Adipocyte (in vitro differentiated cells): ENCODE data around the gene RCBTB2.

Source experiments
- DNase-seq: peaks from one replicate; pipeline ENCODE4 v3.0.0-alpha.2; 2015; ENCODE audit warnings: low read depth
- H3K27me3 ChIP-seq: replicated peaks from 2 replicates; pipeline ENCODE4 v1.7.0; 2013; ENCODE audit warnings: mild to moderate bottlenecking, low read length, moderate library complexity; ENCODE audit not compliant: control insufficient read depth, insufficient read depth
- H3K36me3 ChIP-seq: 2 replicates; pipeline ENCODE4 v1.7.0; 2013; ENCODE audit warnings: low read length, mild to moderate bottlenecking, moderate library complexity; ENCODE audit not compliant: control insufficient read depth, insufficient read depth, severe bottlenecking
- H3K4me1 ChIP-seq: 2 replicates; pipeline ENCODE4 v1.7.0; 2013; ENCODE audit warnings: mild to moderate bottlenecking, low read length, moderate library complexity; ENCODE audit not compliant: control insufficient read depth, insufficient read depth
- H3K4me3 ChIP-seq: 2 replicates; pipeline ENCODE4 v1.7.0; 2013; ENCODE audit warnings: mild to moderate bottlenecking, low read length, moderate library complexity
- H3K9ac ChIP-seq: 2 replicates; pipeline ENCODE4 v1.7.0; 2013; ENCODE audit warnings: mild to moderate bottlenecking, low read length, moderate library complexity
- H3K9me3 ChIP-seq: 2 replicates; pipeline ENCODE4 v1.7.0; 2013; ENCODE audit warnings: mild to moderate bottlenecking, low read length, moderate library complexity; ENCODE audit not compliant: control insufficient read depth

Gene RCBTB2

DNA sequence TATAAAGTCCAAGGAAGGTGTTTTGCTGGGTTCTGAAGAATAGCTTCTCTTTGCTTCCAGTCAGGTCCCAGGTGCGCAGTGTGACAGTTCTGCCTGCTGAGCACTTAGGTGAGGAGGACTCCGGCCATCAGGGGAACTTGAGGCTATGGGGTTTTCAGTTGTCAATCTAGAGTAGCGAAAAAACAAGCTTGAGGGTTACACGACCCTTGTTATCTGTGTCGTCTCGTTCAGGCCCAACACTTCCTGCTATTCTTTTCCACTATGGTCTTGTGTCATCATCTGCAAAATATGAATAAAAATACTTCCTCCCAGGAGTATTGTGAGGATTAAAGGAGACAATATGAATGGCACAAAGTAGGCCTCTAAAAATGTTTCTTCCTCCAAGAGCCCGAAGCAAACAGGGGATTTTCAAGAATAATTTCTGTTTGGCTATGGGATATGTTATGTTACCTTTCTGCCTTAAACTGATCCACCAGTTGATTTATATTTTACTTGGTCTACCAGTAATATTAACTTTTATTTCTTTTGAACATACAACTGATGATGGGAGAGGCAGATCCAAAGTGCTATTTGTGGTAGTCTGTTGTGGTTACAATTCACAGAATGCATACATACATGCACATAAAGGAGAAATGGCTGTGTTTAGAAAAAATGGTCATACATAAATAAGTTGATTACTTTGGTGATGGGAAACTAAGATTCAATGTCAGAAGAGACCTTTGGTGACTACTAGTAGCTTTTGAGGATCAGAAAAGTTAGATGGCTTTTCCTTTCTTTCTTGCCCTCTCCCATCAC is 40.5 kb upstream of the RCBTB2 start:
- DNase-seq: no peak
- Histone ChIP-seq H3K9me3 (no peaks in the 10 kb centered on the region), H3K4me3 (no peak overlapping the region), H3K36me3 (no peaks in the 10 kb centered on the region), H3K4me1 (peaks cover 20% of the 10 kb centered on the region), H3K9ac (no peak overlapping the region), H3K27me3 (no peaks in the 10 kb centered on the region)

DNA sequence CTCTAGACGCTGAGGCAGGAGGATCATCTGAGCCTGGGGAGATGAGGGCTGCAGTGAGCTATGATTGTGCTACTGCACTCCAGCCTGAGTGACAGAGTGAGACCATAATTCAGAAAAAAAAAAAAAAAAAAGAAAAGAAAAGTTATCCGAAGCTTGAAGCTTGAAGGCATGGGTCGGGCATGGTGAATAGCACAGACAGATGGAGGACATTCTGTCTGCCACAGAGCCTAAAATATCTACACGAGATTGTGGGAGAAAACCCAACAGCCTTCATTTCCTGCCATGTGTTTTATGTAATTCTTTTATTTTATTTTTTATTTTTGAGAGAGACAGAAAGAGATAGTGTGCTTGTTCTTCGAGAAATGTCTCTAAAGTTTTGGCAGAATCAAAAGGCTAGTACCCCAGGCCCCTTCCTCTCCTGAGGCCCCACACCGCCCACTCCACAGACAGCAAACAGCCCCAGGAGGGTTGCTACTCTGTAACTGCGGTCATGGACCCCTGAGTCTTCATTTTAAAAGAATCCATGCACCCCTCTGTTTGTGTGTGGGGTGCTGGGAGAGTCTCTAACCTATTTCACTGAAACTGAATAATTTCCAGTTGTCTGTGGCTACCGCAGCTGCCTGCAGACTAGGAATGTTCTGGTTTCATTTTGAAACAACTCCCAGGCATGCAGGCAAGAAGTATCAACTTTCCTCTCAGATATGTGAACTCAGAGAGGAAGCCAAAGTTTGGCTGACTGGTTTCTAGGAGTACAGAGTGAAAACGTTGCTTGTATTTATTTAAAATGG is 38.4 kb upstream of the RCBTB2 start:
- H3K9ac ChIP-seq: peak overlapping the region; percentile 80
- H3K9me3 ChIP-seq: no peaks in the 10 kb centered on the region
- DNase-seq: peak; percentile 94
- no peaks in the 10 kb centered on the region for H3K36me3 ChIP-seq
- H3K27me3 ChIP-seq: no peaks in the 10 kb centered on the region
- H3K4me3 ChIP-seq: peak overlapping the region; percentile 71
- peaks cover 32% of the 10 kb centered on the region for H3K4me1 ChIP-seq

DNA sequence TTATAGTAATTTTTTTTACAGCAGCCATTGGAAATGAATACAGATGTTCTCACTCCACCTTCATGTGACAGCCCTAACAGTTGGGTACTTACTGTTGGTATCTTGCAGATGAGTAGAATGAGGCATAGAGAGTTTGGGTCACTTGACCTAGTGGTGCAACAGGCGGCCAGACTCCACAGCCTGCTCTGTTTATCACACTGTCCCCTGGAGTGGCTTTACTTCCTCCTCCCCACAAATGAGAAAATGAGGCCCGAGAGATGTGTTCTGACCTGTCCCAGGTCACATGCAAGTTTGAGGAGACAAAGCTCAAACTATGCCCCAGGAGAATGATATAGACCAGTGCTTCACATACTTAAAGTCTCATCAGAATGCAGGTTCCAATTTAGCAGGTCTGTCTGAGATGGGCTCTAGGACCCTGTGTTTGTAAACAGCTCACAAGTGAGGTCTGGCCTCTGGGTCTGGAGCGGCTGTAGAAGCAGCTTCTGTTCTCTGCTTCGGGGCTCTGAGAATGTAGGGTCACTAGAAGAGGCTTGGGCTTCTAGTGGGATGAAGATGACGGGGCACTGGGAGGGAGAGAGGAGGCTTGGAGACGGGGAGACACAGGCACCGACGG is 37.4 kb upstream of the RCBTB2 start:
- H3K9me3 ChIP-seq: no peaks in the 10 kb centered on the region
- DNase-seq: no peak
- no peaks in the 10 kb centered on the region for H3K27me3 ChIP-seq
- H3K4me3 ChIP-seq: no peak overlapping the region
- H3K4me1 ChIP-seq: peaks cover 32% of the 10 kb centered on the region
- H3K9ac ChIP-seq: no peak overlapping the region
- H3K36me3 ChIP-seq: no peaks in the 10 kb centered on the region

DNA sequence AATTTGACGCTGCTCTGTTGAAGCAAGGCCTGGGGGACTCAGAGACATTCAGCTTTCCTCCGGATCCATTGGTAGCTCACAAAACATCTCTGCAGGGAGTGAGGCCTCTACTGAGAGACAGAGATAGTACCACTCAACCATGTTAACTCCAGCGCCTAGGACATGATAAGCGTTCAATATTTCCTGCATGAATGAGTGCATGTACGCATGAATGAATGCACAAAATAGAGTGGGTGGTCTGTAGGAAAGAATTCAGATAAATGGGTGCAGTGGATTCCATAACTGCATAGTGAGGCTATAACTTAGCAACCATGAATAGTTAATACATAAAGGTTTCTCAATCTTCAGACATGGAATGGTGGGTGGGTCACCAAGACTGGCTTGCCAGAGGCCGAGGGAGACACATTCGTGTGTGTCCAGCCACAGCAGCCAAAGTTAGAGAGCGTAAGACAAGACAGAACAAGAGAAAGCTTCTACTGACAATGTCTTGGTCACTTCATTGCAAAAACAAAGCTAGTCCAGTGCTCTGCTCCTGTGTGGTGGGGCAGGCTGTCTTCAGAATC is 36.3 kb upstream of the RCBTB2 start:
- no peak overlapping the region for H3K9ac ChIP-seq
- no peak overlapping the region for H3K4me3 ChIP-seq
- no peaks in the 10 kb centered on the region for H3K9me3 ChIP-seq
- no peaks in the 10 kb centered on the region for H3K27me3 ChIP-seq
- H3K36me3 ChIP-seq: no peaks in the 10 kb centered on the region
- H3K4me1 ChIP-seq: peaks cover 32% of the 10 kb centered on the region
- no peak for DNase-seq

- DNase-seq: no peak
- peak overlapping the region; percentile 68 for H3K4me3 ChIP-seq
- H3K27me3 ChIP-seq: no peaks in the 10 kb centered on the region
- H3K4me1 ChIP-seq: peaks cover 32% of the 10 kb centered on the region
- H3K36me3 ChIP-seq: no peaks in the 10 kb centered on the region
- H3K9ac ChIP-seq: peak overlapping the region; percentile 27
- H3K9me3 ChIP-seq: no peaks in the 10 kb centered on the region
Measured at GRCh38 chr13:48568370-48569103, 35.7 kb upstream of the RCBTB2 start.

- H3K9me3 ChIP-seq: no peaks in the 10 kb centered on the region
- no peaks in the 10 kb centered on the region for H3K36me3 ChIP-seq
- H3K9ac ChIP-seq: peak overlapping the region; percentile 27
- peak; percentile 91 for DNase-seq
- no peaks in the 10 kb centered on the region for H3K27me3 ChIP-seq
- peaks cover 32% of the 10 kb centered on the region for H3K4me1 ChIP-seq
- peak overlapping the region; percentile 68 for H3K4me3 ChIP-seq
Measured at GRCh38 chr13:48567515-48568369, 34.9 kb upstream of the RCBTB2 start.

GRCh38 chr13:48564056-48564455 is 31.2 kb upstream of the RCBTB2 start:
- Histone ChIP-seq H3K36me3 (no peaks in the 10 kb centered on the region), H3K4me3 (no peak overlapping the region), H3K4me1 (peaks cover 15% of the 10 kb centered on the region), H3K9me3 (no peaks in the 10 kb centered on the region), H3K9ac (no peak overlapping the region), H3K27me3 (no peaks in the 10 kb centered on the region)
- DNase-seq: no peak

GRCh38 chr13:48563626-48564025 is 30.7 kb upstream of the RCBTB2 start:
- Histone ChIP-seq H3K27me3 (no peaks in the 10 kb centered on the region), H3K4me1 (peaks cover 14% of the 10 kb centered on the region), H3K9ac (no peak overlapping the region), H3K4me3 (no peak overlapping the region), H3K9me3 (no peaks in the 10 kb centered on the region), H3K36me3 (no peaks in the 10 kb centered on the region)
- DNase-seq: no peak

GRCh38 chr13:48562296-48563066 is 29.6 kb upstream of the RCBTB2 start:
- Histone ChIP-seq H3K4me1 (peaks cover 4% of the 10 kb centered on the region), H3K4me3 (no peak overlapping the region), H3K9me3 (no peaks in the 10 kb centered on the region), H3K9ac (no peak overlapping the region), H3K36me3 (no peaks in the 10 kb centered on the region), H3K27me3 (no peaks in the 10 kb centered on the region)
- no peak for DNase-seq
